Activated CD8-positive, alpha-beta memory T cell treated with anti-CD3 and anti-CD28 coated beads for 1 hour (primary cell): Measurements from ENCODE around the gene ACTG1.

Experiments
- DNase-seq, 2 donors: peaks; one replicate each; pipeline ENCODE4 v3.0.0-alpha.2; 2020; ENCODE audit warnings: low read depth in 1 of 2; ENCODE audit errors: extremely low read depth in 1 of 2

ACTG1 gene

GRCh38 chr17:81499601-81499970 lies 13.0 kb downstream of the ACTG1 start:
- DNase-seq: no peak

- no peak for DNase-seq
Observed at GRCh38 chr17:81498953-81499600, 13.5 kb downstream of the ACTG1 start.

DNA sequence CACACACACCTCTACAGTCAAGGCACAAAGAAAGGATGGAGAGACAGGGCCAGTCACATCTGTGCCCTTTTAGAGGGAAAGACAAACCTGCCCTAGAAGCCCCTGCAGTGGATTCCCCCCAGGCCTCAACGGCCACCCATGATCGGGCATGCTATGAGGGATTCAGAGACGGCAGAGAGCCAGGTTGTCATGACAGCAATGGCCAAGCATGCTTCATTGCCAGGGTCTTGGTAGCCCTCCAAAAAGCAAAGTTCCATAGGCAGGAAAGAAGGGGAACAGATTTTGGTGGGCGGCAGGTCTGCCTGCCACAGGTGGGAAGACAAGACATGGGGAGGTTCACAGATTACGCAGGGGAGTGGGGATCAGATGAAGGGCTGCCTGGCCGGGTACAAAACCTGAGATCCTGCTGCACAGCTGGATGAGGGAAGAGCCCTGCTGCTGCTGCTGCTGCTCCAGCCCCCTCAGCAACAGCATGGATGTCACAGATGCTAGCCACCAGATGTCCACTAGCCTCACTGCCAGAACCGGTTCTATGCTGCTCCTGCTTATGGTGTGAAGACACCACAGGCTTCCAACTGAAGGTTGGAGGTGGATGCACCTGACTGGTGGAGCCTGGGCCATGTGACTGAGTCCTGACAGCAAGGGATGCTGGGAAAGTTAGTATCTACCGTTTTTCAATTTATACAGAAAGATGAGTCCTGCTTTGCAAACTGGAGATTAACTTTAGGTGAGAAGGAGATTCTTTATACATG lies 17.8 kb downstream of the ACTG1 start:
- DNase-seq: no peak

GRCh38 chr17:81493198-81494038 lies 19.2 kb downstream of the ACTG1 start:
- DNase-seq: no peak

DNA sequence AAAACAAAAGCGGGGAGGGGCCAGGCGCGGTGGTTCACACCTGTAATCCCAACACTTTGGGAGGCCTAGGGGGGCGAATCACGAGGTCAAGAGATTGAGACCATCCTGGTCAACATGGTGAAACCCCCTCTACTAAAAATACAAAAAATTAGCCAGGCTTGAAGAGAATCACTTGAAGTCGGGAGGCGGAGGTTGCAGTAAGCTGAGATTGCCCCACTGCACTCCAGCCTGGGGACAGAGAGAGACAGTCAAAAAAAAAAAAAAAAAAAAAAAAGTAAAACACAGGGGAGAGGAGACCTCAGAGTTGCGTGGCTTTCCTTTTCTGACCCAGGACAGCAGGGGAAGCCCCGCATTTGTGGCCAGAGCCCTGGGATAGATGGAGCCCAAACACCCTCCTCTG lies 19.9 kb downstream of the ACTG1 start:
- no peak for DNase-seq

DNA sequence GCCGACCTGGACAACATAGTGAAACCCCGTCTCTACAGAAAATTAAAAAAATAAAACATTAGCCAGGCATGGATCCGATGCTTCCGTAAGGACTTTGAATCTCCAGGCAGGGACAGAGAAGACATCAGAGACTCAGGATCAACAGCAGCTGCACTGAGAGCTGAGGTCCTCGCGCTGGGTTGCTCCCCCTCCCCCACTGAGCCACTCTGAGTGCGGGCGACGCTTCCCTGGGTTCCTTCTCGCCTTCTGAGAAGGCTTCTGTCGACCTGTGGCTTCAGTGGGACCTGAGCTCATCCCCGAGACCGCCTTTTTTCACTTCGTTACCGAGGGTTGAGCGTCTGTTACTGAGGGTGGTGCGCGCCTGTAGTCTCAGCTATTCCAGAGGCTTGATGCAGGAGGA lies 20.4 kb downstream of the ACTG1 start:
- DNase-seq: no peak

DNA sequence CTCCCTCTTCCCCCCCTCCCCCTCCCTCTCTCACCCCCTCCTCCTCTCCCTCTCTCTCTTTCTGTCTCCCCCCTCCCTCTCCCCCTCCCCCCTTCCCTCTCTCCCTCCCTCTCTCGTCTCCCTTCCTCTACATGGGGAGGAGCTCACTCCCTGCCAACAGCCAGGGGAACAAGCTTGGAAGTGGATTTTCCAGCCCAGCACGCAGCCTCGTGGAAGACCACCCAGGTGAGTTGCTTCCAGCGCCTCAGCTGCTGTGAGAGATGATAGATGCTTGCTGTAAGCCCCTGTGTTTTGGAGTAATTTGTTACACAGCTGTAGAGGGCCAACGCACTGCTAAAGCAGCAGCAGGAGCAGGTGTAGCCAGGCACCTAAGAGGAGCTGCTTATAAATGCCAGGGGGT lies 20.8 kb downstream of the ACTG1 start:
- no peak for DNase-seq

DNA sequence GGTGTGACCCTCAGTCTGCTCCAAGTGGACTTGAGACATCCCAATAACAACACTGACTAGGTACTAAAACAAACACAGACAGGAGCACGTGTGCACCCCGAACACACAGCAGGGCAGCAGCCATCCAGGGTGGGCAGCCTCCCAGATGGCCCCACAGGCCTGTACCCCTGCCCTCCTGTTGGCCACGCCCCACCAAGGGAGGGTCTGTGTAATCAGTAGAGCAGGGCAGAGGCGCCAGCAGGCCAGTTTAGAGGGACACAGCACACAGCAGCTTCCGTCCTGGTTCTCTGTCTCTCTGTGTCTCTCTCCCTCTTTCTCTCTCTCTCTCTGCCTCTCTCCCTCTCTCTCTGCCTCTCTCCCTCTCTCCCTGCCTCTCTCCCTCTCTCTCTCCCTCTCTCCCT lies 21.4 kb downstream of the ACTG1 start:
- no peak for DNase-seq

- no peak for DNase-seq
Observed at GRCh38 chr17:81489998-81490992, 22.3 kb downstream of the ACTG1 start.

GRCh38 chr17:81489012-81489997 lies 23.3 kb downstream of the ACTG1 start:
- DNase-seq: no peak

DNA sequence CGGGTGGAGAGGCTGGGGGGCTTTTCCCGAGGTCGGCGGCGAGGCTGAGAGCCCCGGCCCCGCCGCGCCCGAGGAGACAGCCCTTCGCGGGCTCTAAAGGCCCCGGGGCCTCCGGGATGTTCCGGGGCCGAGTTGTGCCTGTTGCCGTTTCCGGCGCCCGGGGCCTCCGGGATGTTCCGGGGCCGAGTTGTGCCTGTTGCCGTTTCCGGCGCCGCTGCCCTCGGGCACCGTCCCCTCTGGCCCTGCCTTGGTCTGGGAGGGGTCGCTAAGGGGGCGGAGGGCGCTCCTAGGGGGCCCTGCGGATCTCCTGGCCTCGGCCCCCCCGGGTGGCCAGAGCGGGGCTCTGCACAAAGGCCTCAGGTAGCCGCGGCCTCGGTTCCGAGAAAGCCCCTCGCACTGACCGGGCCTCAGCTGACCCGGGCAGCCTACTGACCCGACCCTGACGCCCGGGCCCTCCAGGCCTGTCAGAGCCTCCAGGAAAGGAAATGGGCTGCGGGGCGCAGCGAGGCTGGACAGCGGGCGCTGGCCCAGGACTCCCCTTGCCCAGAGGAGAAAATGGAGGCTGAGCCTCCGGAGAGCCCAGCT lies 24.2 kb downstream of the ACTG1 start:
- DNase-seq: no peak

GRCh38 chr17:81487487-81488275 lies 24.9 kb downstream of the ACTG1 start:
- DNase-seq: peak in 1 of 2 donors; percentile 79

DNA sequence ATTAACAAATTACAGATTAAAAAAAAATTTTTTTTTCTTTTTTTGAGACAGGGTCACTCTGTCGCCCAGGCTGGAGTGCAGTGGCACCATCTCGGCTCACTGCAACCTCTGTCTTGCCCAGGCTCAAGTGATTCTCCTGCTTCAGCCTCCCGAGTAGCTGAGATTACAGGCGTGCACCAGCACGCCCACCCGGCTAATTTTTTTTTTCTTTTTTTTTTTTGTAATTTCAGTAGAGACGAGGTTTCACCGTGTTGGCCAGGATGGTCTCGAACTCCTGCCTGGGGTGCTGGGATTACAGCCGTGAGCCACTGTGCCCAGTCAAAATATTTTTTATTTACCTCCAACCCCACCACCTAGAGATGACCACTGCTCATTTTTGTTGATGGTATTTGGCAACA lies 25.5 kb downstream of the ACTG1 start:
- no peak for DNase-seq

- DNase-seq: no peak
Observed at GRCh38 chr17:81486199-81486810, 26.3 kb downstream of the ACTG1 start.

- DNase-seq: peak; percentile 53 to 80
Observed at GRCh38 chr17:81484195-81484979, 28.2 kb downstream of the ACTG1 start.

DNA sequence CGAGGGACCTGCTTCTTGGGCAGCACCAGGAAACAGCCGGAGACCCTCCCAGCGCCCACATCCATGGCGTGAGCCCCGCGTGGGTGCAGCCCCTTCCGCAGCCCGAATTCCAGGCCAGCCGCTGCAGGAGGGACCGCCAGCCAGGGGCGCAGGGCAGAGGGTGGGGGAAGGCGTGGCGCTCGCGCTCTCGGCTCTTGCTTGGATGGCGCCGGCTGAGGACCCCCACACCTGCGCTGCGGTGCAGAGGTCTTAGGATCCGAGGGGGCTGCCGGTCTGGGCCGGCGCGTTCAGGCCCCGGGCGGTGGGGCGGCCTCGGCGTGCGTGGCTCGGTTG lies 28.8 kb downstream of the ACTG1 start:
- no peak for DNase-seq
